Measurements from ENCODE around the gene MMP25.

DNA sequence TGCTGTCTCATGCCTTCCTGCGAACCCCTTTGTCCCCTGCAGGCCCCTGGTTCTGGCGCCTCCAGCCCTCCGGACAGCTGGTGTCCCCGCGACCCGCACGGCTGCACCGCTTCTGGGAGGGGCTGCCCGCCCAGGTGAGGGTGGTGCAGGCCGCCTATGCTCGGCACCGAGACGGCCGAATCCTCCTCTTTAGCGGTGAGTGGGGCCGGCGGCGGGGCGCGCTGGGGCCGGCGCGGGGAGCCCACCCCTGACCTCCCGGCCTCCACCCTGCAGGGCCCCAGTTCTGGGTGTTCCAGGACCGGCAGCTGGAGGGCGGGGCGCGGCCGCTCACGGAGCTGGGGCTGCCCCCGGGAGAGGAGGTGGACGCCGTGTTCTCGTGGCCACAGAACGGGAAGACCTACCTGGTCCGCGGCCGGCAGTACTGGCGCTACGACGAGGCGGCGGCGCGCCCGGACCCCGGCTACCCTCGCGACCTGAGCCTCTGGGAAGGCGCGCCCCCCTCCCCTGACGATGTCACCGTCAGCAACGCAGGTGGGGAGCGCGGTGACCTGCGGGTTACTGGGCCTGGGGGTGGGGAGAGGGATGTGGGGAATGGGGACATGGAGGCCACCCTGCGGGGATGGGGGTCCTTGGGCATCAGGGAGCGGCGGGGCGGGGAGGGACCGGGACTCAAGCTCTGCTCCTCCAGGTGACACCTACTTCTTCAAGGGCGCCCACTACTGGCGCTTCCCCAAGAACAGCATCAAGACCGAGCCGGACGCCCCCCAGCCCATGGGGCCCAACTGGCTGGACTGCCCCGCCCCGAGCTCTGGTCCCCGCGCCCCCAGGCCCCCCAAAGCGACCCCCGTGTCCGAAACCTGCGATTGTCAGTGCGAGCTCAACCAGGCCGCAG is 12.0 kb downstream of the MMP25 start:
- TF ChIP-seq EP300 (IDR thresholded peaks at IDR 0.05; ENCODE audit: borderline replicate concordance) (no peak), NFIC (IDR thresholded peaks at IDR 0.05) (no peak), YY1 (IDR thresholded peaks at IDR 0.05; ENCODE audit: low read depth) (no peak), CREB1 (IDR thresholded peaks at IDR 0.05; ENCODE audit: low read depth) (no peak), FOXM1 (IDR thresholded peaks at IDR 0.05; ENCODE audit: borderline replicate concordance, low read depth) (no peak), EGR1 (IDR thresholded peaks at IDR 0.05) (no peak), TAF1 (IDR thresholded peaks at IDR 0.05; ENCODE audit: low read depth) (no peak), TCF12 (IDR thresholded peaks at IDR 0.05; ENCODE audit: low read depth) (no peak), RAD21 (IDR thresholded peaks at IDR 0.05; ENCODE audit: low read depth) (no peak)
- TF ChIP-seq, protein P1, sequence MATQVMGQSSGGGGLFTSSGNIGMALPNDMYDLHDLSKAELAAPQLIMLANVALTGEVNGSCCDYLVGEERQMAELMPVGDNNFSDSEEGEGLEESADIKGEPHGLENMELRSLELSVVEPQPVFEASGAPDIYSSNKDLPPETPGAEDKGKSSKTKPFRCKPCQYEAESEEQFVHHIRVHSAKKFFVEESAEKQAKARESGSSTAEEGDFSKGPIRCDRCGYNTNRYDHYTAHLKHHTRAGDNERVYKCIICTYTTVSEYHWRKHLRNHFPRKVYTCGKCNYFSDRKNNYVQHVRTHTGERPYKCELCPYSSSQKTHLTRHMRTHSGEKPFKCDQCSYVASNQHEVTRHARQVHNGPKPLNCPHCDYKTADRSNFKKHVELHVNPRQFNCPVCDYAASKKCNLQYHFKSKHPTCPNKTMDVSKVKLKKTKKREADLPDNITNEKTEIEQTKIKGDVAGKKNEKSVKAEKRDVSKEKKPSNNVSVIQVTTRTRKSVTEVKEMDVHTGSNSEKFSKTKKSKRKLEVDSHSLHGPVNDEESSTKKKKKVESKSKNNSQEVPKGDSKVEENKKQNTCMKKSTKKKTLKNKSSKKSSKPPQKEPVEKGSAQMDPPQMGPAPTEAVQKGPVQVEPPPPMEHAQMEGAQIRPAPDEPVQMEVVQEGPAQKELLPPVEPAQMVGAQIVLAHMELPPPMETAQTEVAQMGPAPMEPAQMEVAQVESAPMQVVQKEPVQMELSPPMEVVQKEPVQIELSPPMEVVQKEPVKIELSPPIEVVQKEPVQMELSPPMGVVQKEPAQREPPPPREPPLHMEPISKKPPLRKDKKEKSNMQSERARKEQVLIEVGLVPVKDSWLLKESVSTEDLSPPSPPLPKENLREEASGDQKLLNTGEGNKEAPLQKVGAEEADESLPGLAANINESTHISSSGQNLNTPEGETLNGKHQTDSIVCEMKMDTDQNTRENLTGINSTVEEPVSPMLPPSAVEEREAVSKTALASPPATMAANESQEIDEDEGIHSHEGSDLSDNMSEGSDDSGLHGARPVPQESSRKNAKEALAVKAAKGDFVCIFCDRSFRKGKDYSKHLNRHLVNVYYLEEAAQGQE (IDR thresholded peaks at IDR 0.05; ENCODE audit: low read depth) = no peak
- TF ChIP-seq, protein P2, sequence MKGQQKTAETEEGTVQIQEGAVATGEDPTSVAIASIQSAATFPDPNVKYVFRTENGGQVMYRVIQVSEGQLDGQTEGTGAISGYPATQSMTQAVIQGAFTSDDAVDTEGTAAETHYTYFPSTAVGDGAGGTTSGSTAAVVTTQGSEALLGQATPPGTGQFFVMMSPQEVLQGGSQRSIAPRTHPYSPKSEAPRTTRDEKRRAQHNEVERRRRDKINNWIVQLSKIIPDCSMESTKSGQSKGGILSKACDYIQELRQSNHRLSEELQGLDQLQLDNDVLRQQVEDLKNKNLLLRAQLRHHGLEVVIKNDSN (IDR thresholded peaks at IDR 0.05) = no peak
